Endothelial cell of umbilical vein (primary cell): ENCODE results near the gene DNAJC6. TPM values are rescaled to one million over a fixed set of nuclear protein-coding genes. Genes with fewer than 3 reads are reported as not detected.

Experiments
- BruUV-seq: library from RNA; stranded (reverse); fragments of 400-500 nt; replicated peaks from 2 replicates; lab custom pipeline; 2021; lab: Mats Ljungman, UMichigan
- CTCF ChIA-PET: fragments of 300-600, 350-600 bp; sonication (Branson Sonifier 250); formaldehyde crosslinking; loops from one replicate; lab custom pipeline; 2021; ENCODE audit warnings: antibody characterized with exemption, inconsistent platforms; lab: Charles Lee
- POLR2A ChIA-PET: fragments of 300-600, 350-600 bp; sonication (Branson Sonifier 250); formaldehyde crosslinking; loops from one replicate; lab custom pipeline; 2021; ENCODE audit warnings: antibody characterized with exemption, inconsistent platforms; lab: Charles Lee
- DNase-seq: peaks from one replicate; pipeline ENCODE4 v3.0.0-alpha.2; 2011; ENCODE audit warnings: low read depth, low spot score
- FAIRE-seq: peaks from 2 replicates; lab custom pipeline; 2011; peaks lifted over from hg19 to GRCh38; lab: Jason Lieb, UNC
- H2AFZ ChIP-seq: 2 replicates; pipeline ENCODE4 v1.6.0; 2012; ENCODE audit warnings: low read depth, low read length, control low read depth, inconsistent platforms
- H3K27ac ChIP-seq: 2 replicates; pipeline ENCODE4 v1.5.1; 2011; ENCODE audit warnings: low read depth, mild to moderate bottlenecking, control low read depth, low read length, moderate library complexity; ENCODE audit not compliant: insufficient read depth
- H3K27me3 ChIP-seq, 2 experiments: 2 replicates each; pipeline versions ENCODE4 v1.6.0 to v1.6.1; 2011; ENCODE audit warnings: low read length in 2 of 2, mixed read lengths in 1 of 2; ENCODE audit not compliant: control insufficient read depth in 2 of 2, insufficient read depth in 2 of 2
- H3K36me3 ChIP-seq, 2 experiments: 2 replicates in 1 of 2; 3 replicates in 1 of 2; pipeline ENCODE4 v1.5.1; 2011; ENCODE audit warnings: low read length in 2 of 2, mild to moderate bottlenecking in 1 of 2, moderate library complexity in 1 of 2; ENCODE audit not compliant: control insufficient read depth in 2 of 2, insufficient read depth in 2 of 2; ENCODE audit errors: extremely low read depth in 1 of 2
- H3K4me1 ChIP-seq: 3 replicates; pipeline ENCODE4 v1.5.1; 2011; ENCODE audit warnings: mild to moderate bottlenecking, low read length; ENCODE audit not compliant: control insufficient read depth, insufficient read depth; ENCODE audit errors: extremely low read depth
- H3K4me2 ChIP-seq: 2 replicates; pipeline ENCODE4 v1.6.1; 2011; ENCODE audit warnings: low read length, control low read depth, mixed read lengths; ENCODE audit not compliant: insufficient read depth
- H3K4me3 ChIP-seq, 3 experiments: fragments of 200-600 bp in 1 of 3; sonication (generic), shearing (Covaris generic) in 1 of 3; replicated peaks in 1 of 3; 2 replicates each; pipeline ENCODE4 v1.5.1; 2011 to 2016; ENCODE audit warnings: control low read depth in 3 of 3, low read length in 3 of 3, mild to moderate bottlenecking in 2 of 3, inconsistent platforms in 1 of 3, low read depth in 1 of 3, moderate library complexity in 1 of 3; ENCODE audit not compliant: insufficient read depth in 1 of 3
- H3K79me2 ChIP-seq: 2 replicates; pipeline ENCODE4 v1.6.0; 2012; ENCODE audit warnings: low read length, inconsistent platforms; ENCODE audit not compliant: control insufficient read depth, insufficient read depth
- H3K9ac ChIP-seq: replicated peaks from 2 replicates; pipeline ENCODE3; 2011; ENCODE audit warnings: low read length, control low read depth; ENCODE audit not compliant: insufficient read depth; ENCODE audit errors: extremely low read depth
- H3K9me1 ChIP-seq: replicated peaks from 3 replicates; pipeline ENCODE4 v1.6.0; 2011; ENCODE audit warnings: mild to moderate bottlenecking, low read length; ENCODE audit not compliant: control insufficient read depth, insufficient read depth; ENCODE audit errors: extremely low read depth
- H3K9me3 ChIP-seq: replicated peaks from 2 replicates; pipeline ENCODE4 v1.5.1; 2012; ENCODE audit warnings: low read length, inconsistent platforms; ENCODE audit not compliant: control insufficient read depth, insufficient read depth
- H4K20me1 ChIP-seq: replicated peaks from 2 replicates; pipeline ENCODE3; 2011; ENCODE audit warnings: mild to moderate bottlenecking, low read length; ENCODE audit not compliant: control insufficient read depth, insufficient read depth; ENCODE audit errors: extremely low read depth
- CTCF ChIP-seq, 2 donors: IDR thresholded peaks; 1 replicate in 1 of 2; 2 replicates in 1 of 2; pipeline ENCODE4 v1.5.1; 2011; ENCODE audit warnings: low read length in 2 of 2, mild to moderate bottlenecking in 2 of 2, moderate library complexity in 2 of 2, control low read depth in 1 of 2, inconsistent platforms in 1 of 2, low read depth in 1 of 2; ENCODE audit not compliant: insufficient read depth in 1 of 2; ENCODE audit errors: extremely low read depth in 1 of 2
- EZH2 ChIP-seq: IDR thresholded peaks from 2 replicates; pipeline ENCODE4 v1.6.1; 2012; ENCODE audit warnings: borderline replicate concordance, low read depth, mild to moderate bottlenecking, moderate library complexity, low read length, inconsistent platforms; ENCODE audit not compliant: severe bottlenecking
- FOS ChIP-seq: IDR thresholded peaks from 2 replicates; pipeline ENCODE4 v1.6.1; 2011; ENCODE audit warnings: mild to moderate bottlenecking, low read length, moderate library complexity, borderline replicate concordance; ENCODE audit not compliant: insufficient read depth
- GATA2 ChIP-seq: IDR thresholded peaks from 2 replicates; pipeline ENCODE4 v1.7.0; 2011; ENCODE audit warnings: low read depth, mild to moderate bottlenecking, moderate library complexity, mixed read lengths, low read length; ENCODE audit not compliant: insufficient read length, insufficient read depth
- JUN ChIP-seq: IDR thresholded peaks from 2 replicates; pipeline ENCODE4 v1.6.1; 2011; ENCODE audit warnings: borderline replicate concordance, low read depth; ENCODE audit not compliant: insufficient read length, insufficient read depth
- MYC ChIP-seq: IDR thresholded peaks from one replicate; pipeline ENCODE4 v1.6.1; 2011; ENCODE audit warnings: mild to moderate bottlenecking, low read depth, low read length
- POLR2A ChIP-seq: IDR thresholded peaks from 2 replicates; pipeline ENCODE4 v1.6.1; 2012; ENCODE audit warnings: low read depth, mild to moderate bottlenecking, control low read depth, low read length
- POLR2AphosphoS5 ChIP-seq: IDR thresholded peaks from 2 replicates; pipeline ENCODE4 v1.6.1; 2012; ENCODE audit warnings: low read depth, mild to moderate bottlenecking, control low read depth, low read length, moderate library complexity; ENCODE audit not compliant: insufficient read depth
- dilution Hi-C: fragments of 300-500 bp; cut with MboI; formaldehyde crosslinking; loops from one replicate; pipeline ENCODE4 v1.15.0; 2019; ENCODE audit warnings: low sequenced_read_pairs; ENCODE audit not compliant: extremely low pct_ligation_motif_present
- intact Hi-C: fragments of 100-400 bp; cut with micrococcal nuclease; formaldehyde crosslinking; loops from one replicate; pipeline ENCODE4 v1.10.0; 2022
- polyA plus RNA-seq, 4 experiments: library from polyadenylated mRNA; depleted of rRNA in 3 of 4; stranded (reverse) in 3 of 4; unstranded in 1 of 4; fragments of >200 nt; gene quantifications; 2 replicates each; pipeline versions ENCODE4 v1.2.1 to v1.2.3, GENCODE V29; 2011 to 2012; ENCODE audit warnings: missing spikeins in 1 of 4
- total RNA-seq: library from RNA; stranded (reverse); gene quantifications from 2 replicates; pipeline ENCODE4 v1.2.3, GENCODE V29; 2021
- TF ChIP-seq, protein P1 (sequence below): IDR thresholded peaks from 2 replicates; pipeline ENCODE4 v1.6.1; 2011; ENCODE audit not compliant: insufficient read depth, insufficient read length

Gene DNAJC6
- total and polyA plus RNA-seq, 2 donors (not counting 3 experiments of a cell fraction or from before 2014, with no cell fraction given): 2.3 to 4.9 TPM

- no peaks in the 10 kb centered on the region for H3K36me3 ChIP-seq
These were observed 30.8 kb upstream of the DNAJC6 start for GRCh38 chr1:65278376-65279069.

More at GRCh38 chr1:65278376-65279069, 30.8 kb upstream of the DNAJC6 start:
- H3K27me3 ChIP-seq: no peaks in the 10 kb centered on the region
- ChIA-PET CTCF (interaction anchor here (0.5 to 1.6 kb wide), 2 partner anchors 11 to 33 kb away, joined by 4 to 5 read pairs; no protein-coding TSS in a partner anchor), POLR2A (no interaction called here)
- FAIRE-seq (no peak), DNase-seq (no peak)
- no peaks in the 10 kb centered on the region for H3K4me1 ChIP-seq
- no peak overlapping the region for H3K9ac ChIP-seq
- no peaks in the 10 kb centered on the region for H4K20me1 ChIP-seq
- H3K27ac ChIP-seq: no peak overlapping the region
- no peak for TF ChIP-seq CTCF (IDR thresholded peaks at IDR 0.05; ENCODE audit: extremely low read depth in 1 of 2, insufficient read depth in 1 of 2, low read depth in 1 of 2, low read length in 2 of 2)
- TF ChIP-seq FOS: no peak
- TF ChIP-seq EZH2: no peak
- TF ChIP-seq MYC: no peak
- TF ChIP-seq JUN: no peak
- TF ChIP-seq POLR2AphosphoS5: no peak
- TF ChIP-seq, protein P1, sequence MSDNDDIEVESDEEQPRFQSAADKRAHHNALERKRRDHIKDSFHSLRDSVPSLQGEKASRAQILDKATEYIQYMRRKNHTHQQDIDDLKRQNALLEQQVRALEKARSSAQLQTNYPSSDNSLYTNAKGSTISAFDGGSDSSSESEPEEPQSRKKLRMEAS: no peak
- TF ChIP-seq POLR2A: no peak
- no peak for TF ChIP-seq GATA2
- H3K9me3 ChIP-seq: no peaks in the 10 kb centered on the region
- intact Hi-C loops: no loop called here
- dilution Hi-C loops: no loop called here
- BruUV-seq: no TSS peak
- H3K79me2 ChIP-seq: no peaks in the 10 kb centered on the region
- no peak overlapping the region for H3K4me2 ChIP-seq
- H2AFZ ChIP-seq: no peak overlapping the region
- peaks cover 2% of the 10 kb centered on the region for H3K9me1 ChIP-seq
- no peak overlapping the region for H3K4me3 ChIP-seq
